HG02981 (cell line): ENCODE results near the gene NSUN7.

Experiments
- ATAC-seq: cut with Tn5 transposase; IDR thresholded peaks from one replicate; pipeline ENCODE4 v1.9.1; 2021; ENCODE audit warnings: mild to moderate bottlenecking, moderate library complexity; ENCODE audit not compliant: unreplicated experiment

NSUN7 gene

DNA sequence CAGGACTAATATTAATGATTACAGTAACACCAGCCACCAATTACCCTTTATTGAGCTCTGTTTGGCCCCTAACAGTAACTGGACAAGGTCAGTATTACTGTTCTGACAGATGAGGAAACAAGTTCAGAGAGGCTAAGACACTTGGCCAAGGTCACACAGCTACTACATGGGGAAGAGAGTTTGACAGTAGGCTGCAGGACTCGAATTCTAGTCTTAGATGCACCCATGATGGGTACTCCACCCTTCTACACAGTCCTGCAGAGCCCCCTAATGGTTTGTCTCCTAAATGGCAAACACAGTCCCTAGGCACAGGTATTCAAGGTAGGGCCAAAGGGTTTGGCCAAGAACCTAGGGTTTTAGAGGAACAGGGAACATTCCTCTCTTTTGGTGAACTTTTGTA lies 93.9 kb downstream of the NSUN7 start:
- no peak for ATAC-seq

DNA sequence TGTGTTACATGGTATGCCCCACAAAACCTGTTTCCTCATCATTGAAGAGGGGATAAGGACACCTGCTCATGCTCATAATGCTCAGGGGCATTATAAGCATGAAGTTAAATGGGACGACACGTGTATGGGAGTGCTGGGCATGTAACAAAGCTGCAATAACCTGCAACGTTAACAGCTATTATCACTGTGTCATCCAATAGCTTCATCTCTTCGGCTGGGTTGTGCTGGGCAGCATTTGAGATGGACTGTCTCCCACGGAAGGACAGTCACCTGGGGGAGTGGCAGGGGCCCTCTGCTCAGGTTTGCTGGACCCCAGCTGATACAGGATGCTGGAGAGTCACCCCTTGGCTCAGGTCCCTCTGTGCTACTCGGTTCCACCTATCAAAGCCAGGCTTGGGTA lies 94.5 kb downstream of the NSUN7 start:
- no peak for ATAC-seq

DNA sequence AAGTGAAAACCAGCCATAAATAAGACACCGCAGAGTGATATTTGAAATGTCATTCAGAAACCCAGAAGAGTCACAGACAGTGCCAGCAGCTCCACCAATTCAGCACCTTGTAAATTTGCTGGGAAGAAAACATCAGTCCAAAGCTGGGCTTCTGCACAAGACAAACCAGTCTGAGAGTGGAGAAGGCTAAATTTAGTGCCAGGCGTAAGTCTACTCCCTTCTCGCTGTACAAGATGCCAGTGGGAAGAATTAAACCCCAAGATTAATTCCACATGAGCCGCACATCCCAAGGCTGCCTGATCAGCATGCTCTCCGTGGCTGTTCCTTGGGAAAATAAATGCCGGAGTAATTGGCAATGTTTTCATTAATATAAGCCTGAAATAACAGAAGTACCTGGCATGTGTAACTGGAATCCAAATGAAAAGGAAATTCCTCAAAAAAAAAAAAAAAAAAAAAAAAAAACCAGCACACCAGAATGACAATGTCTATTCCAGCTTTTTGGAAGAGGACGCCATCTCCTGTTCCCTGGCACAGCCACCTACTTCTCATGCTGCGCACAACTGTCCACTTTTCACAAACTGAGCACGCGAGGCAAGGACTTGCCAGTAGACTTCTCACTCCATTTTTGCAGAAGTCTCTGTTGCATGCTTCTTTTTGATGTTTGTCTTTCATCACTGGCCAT lies 95.5 kb downstream of the NSUN7 start:
- ATAC-seq = no peak

DNA sequence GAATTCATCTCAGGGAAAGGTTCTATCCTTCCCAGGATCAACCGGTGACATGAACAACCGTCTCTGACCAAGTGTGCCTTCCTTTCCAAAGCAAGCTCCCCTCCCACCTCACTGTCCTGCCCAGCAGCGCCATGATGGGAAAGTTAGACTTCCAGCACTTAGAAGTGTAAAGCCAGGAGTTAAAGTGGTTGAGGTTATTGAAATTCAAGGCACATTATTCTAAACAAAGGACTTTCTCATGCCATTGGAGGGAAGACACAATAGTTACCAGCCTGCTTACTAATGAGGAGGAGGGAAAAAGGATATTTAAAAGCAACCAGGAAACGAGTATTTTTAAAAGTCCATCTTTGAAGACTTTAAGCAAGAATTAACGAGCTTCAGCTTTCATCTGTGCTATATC lies 96.8 kb downstream of the NSUN7 start:
- no peak for ATAC-seq

DNA sequence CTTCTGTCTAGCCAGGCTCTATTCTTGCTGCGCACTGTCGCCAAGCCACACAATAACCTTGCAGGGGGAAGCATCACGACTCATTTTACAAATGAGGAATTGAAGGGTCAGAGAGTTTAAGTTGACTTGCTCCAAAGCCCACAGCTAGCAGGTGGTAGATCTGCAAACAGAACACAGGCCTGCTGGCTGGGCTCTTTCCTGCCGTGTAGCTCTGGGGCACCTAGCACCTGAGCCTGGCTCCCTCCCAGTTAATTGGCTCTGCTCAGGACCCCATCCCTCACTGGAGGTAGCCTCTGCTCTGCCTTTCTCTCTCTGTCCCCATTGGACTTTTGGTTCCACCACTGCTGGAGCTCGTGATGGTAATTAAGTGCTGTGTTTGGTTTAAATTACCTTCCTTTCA lies 98.5 kb downstream of the NSUN7 start:
- no peak for ATAC-seq

DNA sequence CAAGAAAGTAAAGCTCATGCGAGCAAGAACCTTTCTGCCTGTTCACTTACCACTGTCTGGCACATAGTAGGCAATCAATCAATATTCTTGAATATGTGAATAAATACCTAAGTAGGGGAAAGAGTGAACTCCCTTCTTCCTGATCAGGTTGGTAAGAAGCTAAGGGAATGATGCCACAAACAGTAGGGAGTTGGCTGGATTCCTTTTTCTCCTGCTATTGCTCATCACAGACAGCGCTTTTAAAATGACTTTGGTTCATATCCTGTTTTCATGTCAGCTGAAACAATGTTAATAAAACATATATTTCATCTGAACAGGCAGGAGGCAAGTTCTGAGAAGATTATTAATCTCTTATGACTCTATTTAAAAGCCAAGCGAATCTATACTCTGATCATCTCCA lies 99.2 kb downstream of the NSUN7 start:
- ATAC-seq = no peak

DNA sequence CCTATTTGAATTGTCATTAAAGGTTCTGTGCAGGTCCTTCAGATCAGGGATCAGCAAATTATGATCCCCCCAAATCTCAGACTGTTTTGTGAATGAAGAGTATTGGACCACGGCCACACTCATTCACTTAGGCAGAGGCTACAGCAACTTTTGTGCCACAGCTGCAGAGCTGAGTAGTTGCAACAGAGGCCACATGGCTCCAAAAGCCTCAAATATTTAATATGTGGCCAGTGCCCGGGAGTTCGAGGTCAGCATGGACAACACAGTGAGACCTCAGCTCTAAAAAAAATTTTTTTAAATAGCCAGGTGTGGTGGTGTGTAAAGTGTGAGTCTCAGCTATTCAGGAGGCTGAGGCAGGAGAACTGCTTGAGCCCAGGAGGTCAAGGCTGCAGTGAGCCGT lies 100.7 kb downstream of the NSUN7 start:
- no peak for ATAC-seq

DNA sequence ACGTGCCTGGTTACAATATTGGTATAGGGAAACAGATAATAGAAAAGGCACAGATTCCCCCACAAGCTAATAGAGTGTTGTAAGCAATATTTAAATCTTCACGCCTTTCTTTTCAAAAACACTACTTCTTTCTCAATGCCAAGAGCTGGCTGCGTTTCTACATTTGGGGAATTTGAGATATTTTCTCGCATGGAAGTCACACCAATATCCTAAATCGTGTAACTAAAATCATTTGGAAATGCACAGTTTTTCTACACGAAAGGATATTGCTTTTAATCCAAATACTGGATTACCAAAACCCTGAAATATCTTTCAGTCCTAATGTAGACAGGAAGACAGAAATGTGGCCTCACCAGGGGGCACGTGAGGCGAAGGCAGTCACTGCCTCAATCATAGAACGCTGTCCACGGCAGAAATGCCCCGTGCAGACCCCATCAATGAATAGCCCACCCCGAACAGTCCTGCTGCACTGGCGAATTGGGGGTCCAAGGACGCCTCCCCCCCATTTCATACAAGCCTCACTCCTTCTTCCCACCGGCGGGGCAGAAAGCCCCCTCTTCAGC lies 106.6 kb downstream of the NSUN7 start:
- ATAC-seq = peak; percentile 9

DNA sequence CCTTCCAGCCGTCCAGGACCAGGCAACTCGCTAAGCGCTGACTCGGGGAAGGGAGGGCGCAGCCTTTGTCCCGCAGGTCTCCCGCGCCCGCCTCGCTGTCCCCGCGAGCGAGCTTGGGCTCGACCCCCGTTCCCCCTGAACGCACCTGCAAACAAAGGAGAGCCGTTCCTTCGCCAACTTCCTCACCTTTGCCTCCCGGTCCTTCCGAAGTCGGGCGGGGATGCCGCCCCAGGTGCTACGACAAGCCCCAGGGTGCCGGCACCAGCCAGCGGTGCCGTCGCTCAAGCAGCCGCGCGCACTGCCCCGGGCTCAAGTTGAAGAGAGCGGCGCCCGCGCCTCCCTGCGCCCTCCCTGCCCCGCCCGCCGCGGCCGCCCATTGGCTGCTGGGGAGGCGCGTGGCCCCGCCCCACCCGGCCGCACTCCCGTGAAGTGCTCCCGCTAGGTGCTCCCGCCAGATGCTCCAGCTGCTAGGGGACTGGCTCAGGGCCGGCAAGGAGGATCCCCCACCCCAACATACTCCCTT lies 107.1 kb downstream of the NSUN7 start:
- peak; percentile 87 for ATAC-seq

DNA sequence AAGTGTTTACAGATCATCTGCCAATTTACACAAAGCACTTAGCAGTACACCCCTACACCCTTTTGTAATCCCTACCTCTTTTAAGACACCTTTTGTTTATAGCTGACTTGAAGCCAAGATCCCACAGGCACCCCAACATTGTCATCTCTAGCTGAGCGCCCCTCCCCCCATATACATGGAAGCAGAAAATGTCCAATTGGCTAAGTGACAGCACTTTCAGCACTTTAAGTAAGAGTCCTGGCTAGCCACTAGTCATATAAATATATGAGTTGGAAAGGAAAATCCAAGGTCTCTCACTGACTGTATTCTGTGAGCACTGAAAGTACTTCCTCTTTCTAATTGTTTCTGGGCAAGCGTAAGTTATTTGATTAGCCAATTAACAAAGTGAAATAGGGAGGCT lies 108.2 kb downstream of the NSUN7 start:
- ATAC-seq = no peak

DNA sequence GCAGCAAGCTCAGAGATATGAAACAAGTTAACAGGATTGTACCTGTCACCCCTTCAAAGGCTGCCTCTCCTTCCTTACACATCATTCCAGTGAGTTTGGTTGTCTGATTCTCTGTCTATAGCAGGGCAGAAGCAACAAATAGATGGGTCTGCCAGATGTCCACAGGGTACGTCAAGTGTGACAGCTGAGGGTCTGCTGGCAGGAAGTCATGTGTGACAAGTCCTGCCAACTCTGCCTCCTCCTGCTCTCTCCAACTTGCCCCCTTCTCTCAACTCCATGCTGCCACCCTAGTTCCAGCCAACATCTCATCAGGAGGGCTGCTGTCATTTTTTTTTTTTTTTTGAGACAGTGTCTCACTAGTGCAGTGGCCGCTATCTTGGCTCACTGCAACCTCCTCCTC lies 109.2 kb downstream of the NSUN7 start:
- no peak for ATAC-seq
